ENCODE results near the gene EFCAB10.

- TF ChIP-seq POLR2A (IDR thresholded peaks at IDR 0.05) (no peak), CTCF (IDR thresholded peaks at IDR 0.05) (no peak), POLR2AphosphoS5 (IDR thresholded peaks at IDR 0.05) (no peak)
Observed at GRCh38 chr7:105565190-105565589, 16.1 kb downstream of the EFCAB10 start.

All from breast epithelium (tissue), 3 donors.